GM21737 (cell line): ENCODE results near the gene BHLHE41.
A peak's percentile ranks its signal among the peaks of the same experiment; 100 is the strongest.

ENCODE experiments used
- ATAC-seq: cut with Tn5 transposase; IDR thresholded peaks from one replicate; pipeline ENCODE4 v1.9.1; 2021; ENCODE audit warnings: mild to moderate bottlenecking, moderate library complexity; ENCODE audit not compliant: unreplicated experiment

Gene BHLHE41

GRCh38 chr12:26090836-26091510 is 33.9 kb downstream of the BHLHE41 start:
- ATAC-seq, result no peak

DNA sequence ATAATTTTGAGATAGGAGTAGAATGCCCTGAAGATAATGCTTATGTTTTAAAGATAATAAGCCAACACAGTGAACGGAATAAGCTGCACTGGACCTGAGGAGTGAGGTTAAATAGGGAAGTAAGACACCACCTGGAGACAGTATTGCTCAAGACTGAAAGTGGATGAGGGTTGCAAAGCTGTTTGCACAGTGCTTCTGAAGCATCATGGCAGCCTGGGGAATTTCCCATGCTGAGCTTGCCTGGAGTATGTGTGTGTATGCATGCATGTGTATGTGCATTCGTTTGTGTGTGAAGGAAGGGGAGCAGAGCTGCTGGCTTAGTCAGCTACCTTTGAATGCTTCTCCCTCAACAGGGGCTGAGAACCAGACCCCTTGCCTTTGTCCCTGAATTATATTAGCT is 35.8 kb downstream of the BHLHE41 start:
- peak; percentile 94 for ATAC-seq

DNA sequence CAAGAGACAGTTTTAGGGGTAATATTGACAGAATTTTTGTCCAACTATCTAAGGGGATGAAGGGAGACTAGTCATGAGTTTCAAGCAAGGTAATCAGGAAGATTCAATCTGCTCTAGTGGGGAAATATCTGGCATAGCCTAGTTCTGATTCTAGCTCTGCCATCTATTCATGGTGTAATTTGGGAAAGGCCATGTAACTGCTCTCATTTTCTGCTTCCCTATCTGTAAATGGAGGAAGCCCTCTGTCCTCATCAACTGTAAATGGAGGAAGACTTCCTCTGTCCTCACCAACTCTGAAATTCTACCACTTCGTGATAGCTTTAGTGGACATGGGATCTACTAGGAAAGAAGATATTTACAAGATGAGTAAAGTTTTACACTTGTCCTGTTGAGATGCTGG is 37.9 kb downstream of the BHLHE41 start:
- ATAC-seq, result no peak

DNA sequence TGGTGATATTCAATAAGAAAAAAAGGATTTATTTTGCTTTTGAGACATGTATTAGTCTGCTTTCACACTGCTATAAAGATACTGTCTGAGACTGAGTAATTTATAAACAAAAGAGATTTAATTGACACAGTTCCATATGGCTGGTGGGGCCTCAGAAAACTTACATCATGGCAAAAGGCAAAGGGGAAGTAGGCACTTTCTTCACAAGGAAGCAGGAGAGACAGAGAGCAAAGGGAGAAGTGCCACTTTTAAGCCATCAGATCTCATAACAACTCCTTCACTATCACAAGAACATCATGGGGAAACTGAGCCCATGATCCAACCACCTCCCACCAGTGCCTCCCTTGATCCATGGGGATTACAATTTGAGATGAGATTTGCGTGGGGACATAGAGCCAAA is 43.9 kb downstream of the BHLHE41 start:
- no peak for ATAC-seq

GRCh38 chr12:26077915-26078702 is 46.7 kb downstream of the BHLHE41 start:
- ATAC-seq, result no peak
